ENCODE measurements around the gene BRD4. TPM values are rescaled to one million over a fixed set of nuclear protein-coding genes. Genes with fewer than 3 reads are reported as not detected.

Gene BRD4
- total RNA-seq, 1 donor = 25.7 TPM

DNA sequence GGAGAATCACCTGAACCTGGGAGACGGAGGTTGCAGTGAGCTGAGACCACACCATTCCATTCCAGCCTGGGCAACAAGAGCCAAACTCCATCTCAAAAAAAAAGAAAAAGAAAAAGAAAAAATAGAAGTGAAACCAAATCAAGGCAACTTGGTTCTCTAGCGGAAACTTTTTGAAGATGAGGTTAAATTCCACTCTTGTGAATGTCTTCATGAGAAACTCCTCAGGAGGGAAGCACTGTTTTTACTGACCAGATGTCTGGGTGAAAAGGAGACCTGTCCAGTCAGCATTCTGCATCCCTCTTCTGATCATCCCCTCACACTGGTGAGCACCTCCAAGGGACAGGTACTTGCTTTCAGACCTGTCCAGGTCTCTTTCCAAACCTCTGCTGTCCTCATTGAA lies 15.8 kb downstream of the BRD4 start:
- peaks cover 59% of the 10 kb centered on the region for H3K4me1 ChIP-seq (ENCODE audit: insufficient read depth, low read length)
- peaks cover 91% of the 10 kb centered on the region for H4K20me1 ChIP-seq (ENCODE audit: insufficient read depth, low read length)
- no peaks in the 10 kb centered on the region for H3K9me3 ChIP-seq (ENCODE audit: low read depth, low read length)
- H3K36me3 ChIP-seq (ENCODE audit: insufficient read depth, low read length) = no peaks in the 10 kb centered on the region
- peak overlapping the region; percentile 61 for H3K27ac ChIP-seq (ENCODE audit: low read depth, low read length)
- no peaks in the 10 kb centered on the region for H3K27me3 ChIP-seq (ENCODE audit: insufficient read depth, low read length)
- no peak overlapping the region for H3K4me2 ChIP-seq (ENCODE audit: insufficient read depth, low read length)
- no peak for DNase-seq (ENCODE audit: insufficient read length, low spot score, missing footprints)
- TF ChIP-seq, protein P1, sequence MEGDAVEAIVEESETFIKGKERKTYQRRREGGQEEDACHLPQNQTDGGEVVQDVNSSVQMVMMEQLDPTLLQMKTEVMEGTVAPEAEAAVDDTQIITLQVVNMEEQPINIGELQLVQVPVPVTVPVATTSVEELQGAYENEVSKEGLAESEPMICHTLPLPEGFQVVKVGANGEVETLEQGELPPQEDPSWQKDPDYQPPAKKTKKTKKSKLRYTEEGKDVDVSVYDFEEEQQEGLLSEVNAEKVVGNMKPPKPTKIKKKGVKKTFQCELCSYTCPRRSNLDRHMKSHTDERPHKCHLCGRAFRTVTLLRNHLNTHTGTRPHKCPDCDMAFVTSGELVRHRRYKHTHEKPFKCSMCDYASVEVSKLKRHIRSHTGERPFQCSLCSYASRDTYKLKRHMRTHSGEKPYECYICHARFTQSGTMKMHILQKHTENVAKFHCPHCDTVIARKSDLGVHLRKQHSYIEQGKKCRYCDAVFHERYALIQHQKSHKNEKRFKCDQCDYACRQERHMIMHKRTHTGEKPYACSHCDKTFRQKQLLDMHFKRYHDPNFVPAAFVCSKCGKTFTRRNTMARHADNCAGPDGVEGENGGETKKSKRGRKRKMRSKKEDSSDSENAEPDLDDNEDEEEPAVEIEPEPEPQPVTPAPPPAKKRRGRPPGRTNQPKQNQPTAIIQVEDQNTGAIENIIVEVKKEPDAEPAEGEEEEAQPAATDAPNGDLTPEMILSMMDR (IDR thresholded peaks at IDR 0.05; ENCODE audit: extremely low read depth, low read depth, low read length) = no peak
- no peak overlapping the region for H3K4me3 ChIP-seq (ENCODE audit: insufficient read depth, low read length)
- H2AFZ ChIP-seq (ENCODE audit: low read length) = no peak overlapping the region
- peaks cover 100% of the 10 kb centered on the region for H3K79me2 ChIP-seq (ENCODE audit: insufficient read depth, low read length)

DNA sequence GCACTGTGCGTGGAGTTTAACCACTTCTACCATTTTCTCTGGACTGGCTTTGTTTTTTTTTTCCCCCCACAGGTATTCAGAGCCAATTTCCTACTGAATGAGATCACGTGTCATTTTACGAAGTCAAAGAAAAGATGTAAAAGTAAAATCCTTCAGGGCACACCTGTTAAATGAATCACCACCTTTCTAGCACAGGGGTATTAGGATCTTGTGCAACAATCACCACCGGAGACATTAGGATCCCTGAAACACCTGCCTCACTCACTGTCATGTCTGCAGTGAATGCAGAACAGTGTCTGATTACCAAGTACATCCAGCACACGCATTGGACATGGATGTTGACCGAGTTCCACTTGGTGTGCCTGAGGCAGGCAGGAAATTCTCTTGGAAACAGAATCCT lies 17.2 kb downstream of the BRD4 start:
- H3K79me2 ChIP-seq (ENCODE audit: insufficient read depth, low read length) = peaks cover 100% of the 10 kb centered on the region
- H3K9me3 ChIP-seq (ENCODE audit: low read depth, low read length) = no peaks in the 10 kb centered on the region
- no peaks in the 10 kb centered on the region for H3K36me3 ChIP-seq (ENCODE audit: insufficient read depth, low read length)
- H4K20me1 ChIP-seq (ENCODE audit: insufficient read depth, low read length) = peaks cover 90% of the 10 kb centered on the region
- H3K27ac ChIP-seq (ENCODE audit: low read depth, low read length) = peak overlapping the region; percentile 26
- H3K4me1 ChIP-seq (ENCODE audit: insufficient read depth, low read length) = peaks cover 45% of the 10 kb centered on the region
- H3K4me3 ChIP-seq (ENCODE audit: insufficient read depth, low read length) = no peak overlapping the region
- no peaks in the 10 kb centered on the region for H3K27me3 ChIP-seq (ENCODE audit: insufficient read depth, low read length)
- no peak overlapping the region for H3K4me2 ChIP-seq (ENCODE audit: insufficient read depth, low read length)
- TF ChIP-seq, protein P1 (IDR thresholded peaks at IDR 0.05; ENCODE audit: extremely low read depth, low read depth, low read length) = no peak
- no peak for DNase-seq (ENCODE audit: insufficient read length, low spot score, missing footprints)
- H2AFZ ChIP-seq (ENCODE audit: low read length) = no peak overlapping the region

DNA sequence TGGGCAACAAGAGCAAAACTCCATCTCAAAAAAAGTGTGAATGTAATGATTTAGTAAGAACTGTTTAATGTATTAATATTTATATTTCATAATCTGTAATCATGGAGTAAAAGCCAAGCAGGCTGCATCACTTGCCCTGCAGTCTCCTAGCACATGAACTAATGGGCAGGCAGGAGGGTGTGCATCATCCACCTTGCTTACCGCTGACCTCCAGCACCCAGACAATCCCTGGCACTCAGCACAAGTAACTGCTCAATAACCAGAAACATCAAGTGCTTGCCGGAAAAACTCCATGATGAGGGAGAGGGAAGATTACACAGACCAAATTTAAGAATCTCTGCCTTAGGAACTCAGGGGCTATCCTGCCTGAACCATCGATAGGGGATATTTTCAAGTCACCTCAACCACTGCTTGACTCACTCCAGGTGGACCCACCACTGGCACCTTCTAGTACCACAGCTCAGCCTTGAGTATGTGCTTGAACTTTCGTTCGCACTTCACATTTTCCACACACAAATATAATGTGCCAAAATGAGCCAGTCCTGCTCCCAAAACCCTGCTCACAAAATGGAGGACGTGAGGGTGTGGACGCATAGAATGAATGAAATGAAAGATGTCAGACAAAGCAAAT lies 18.6 kb downstream of the BRD4 start:
- no peak overlapping the region for H2AFZ ChIP-seq (ENCODE audit: low read length)
- no peak overlapping the region for H3K27ac ChIP-seq (ENCODE audit: low read depth, low read length)
- no peaks in the 10 kb centered on the region for H3K36me3 ChIP-seq (ENCODE audit: insufficient read depth, low read length)
- no peak for DNase-seq (ENCODE audit: insufficient read length, low spot score, missing footprints)
- H4K20me1 ChIP-seq (ENCODE audit: insufficient read depth, low read length) = peaks cover 88% of the 10 kb centered on the region
- TF ChIP-seq, protein P1 (IDR thresholded peaks at IDR 0.05; ENCODE audit: extremely low read depth, low read depth, low read length) = no peak
- peaks cover 41% of the 10 kb centered on the region for H3K4me1 ChIP-seq (ENCODE audit: insufficient read depth, low read length)
- H3K4me2 ChIP-seq (ENCODE audit: insufficient read depth, low read length) = no peak overlapping the region
- no peaks in the 10 kb centered on the region for H3K9me3 ChIP-seq (ENCODE audit: low read depth, low read length)
- no peak overlapping the region for H3K4me3 ChIP-seq (ENCODE audit: insufficient read depth, low read length)
- H3K27me3 ChIP-seq (ENCODE audit: insufficient read depth, low read length) = no peaks in the 10 kb centered on the region
- H3K79me2 ChIP-seq (ENCODE audit: insufficient read depth, low read length) = peaks cover 100% of the 10 kb centered on the region

DNA sequence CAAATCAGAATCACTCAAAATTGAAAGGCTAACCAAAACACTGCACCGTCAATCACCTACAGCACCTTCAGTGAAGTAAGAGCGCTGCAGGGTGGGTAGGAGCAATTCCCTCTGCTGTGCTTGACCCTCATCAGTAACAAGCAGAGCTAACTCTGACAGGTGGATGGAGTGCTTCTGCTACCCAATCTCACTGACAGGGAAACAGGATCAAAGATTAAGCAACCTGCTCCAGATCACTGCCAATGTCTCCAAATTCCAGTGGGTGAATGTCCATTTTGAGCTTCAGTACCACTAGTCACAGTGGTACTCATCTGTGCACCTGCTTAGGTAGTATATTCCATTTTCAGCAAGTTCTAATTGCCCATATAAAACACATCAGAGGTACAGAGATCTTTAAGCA lies 25.2 kb downstream of the BRD4 start:
- TF ChIP-seq, protein P1 (IDR thresholded peaks at IDR 0.05; ENCODE audit: extremely low read depth, low read depth, low read length) = no peak
- no peak overlapping the region for H3K27ac ChIP-seq (ENCODE audit: low read depth, low read length)
- DNase-seq (ENCODE audit: insufficient read length, low spot score, missing footprints) = no peak
- H3K4me2 ChIP-seq (ENCODE audit: insufficient read depth, low read length) = no peak overlapping the region
- H3K4me1 ChIP-seq (ENCODE audit: insufficient read depth, low read length) = peaks cover 29% of the 10 kb centered on the region
- H3K9me3 ChIP-seq (ENCODE audit: low read depth, low read length) = no peaks in the 10 kb centered on the region
- H3K79me2 ChIP-seq (ENCODE audit: insufficient read depth, low read length) = peaks cover 98% of the 10 kb centered on the region
- no peak overlapping the region for H3K4me3 ChIP-seq (ENCODE audit: insufficient read depth, low read length)
- no peaks in the 10 kb centered on the region for H3K27me3 ChIP-seq (ENCODE audit: insufficient read depth, low read length)
- no peak overlapping the region for H2AFZ ChIP-seq (ENCODE audit: low read length)
- peaks cover 91% of the 10 kb centered on the region for H4K20me1 ChIP-seq (ENCODE audit: insufficient read depth, low read length)
- H3K36me3 ChIP-seq (ENCODE audit: insufficient read depth, low read length) = no peaks in the 10 kb centered on the region

All from osteoblast (primary cell).